ENCODE results near the gene HOXB6.

GRCh38 chr17:48629411-48629759 is 24.6 kb upstream of the HOXB6 start:
- TF ChIP-seq CTCF (IDR thresholded peaks at IDR 0.05) (no peak), POLR2A (IDR thresholded peaks at IDR 0.05) (no peak)

Measured in lower leg skin (tissue), 3 donors.